HepG2 (cell line): ENCODE results near the gene THSD8. TPM values are rescaled to one million over a fixed set of nuclear protein-coding genes. Genes with fewer than 3 reads are reported as not detected.

Experiments
- BCL6 ChIP-seq: IDR thresholded peaks from 2 replicates; pipeline ENCODE4 v1.6.1; 2016; ENCODE audit warnings: missing genetic modification reagents, missing compliant biosample characterization
- CEBPG ChIP-seq: IDR thresholded peaks from 2 replicates; pipeline ENCODE4 v1.6.1; 2016
- EP300 ChIP-seq, 3 experiments: sonication (generic) in 1 of 3; formaldehyde crosslinking in 1 of 3; IDR thresholded peaks; 2 replicates each; pipeline versions ENCODE4 v1.5.1 to v1.6.1; 2011 to 2020; ENCODE audit warnings: low read depth in 2 of 3, low read length in 2 of 3, borderline replicate concordance in 1 of 3, improper control_type of control experiment in 1 of 3, mild to moderate bottlenecking in 1 of 3, missing genetic modification reagents in 1 of 3, moderate library complexity in 1 of 3
- GABPB1 ChIP-seq: IDR thresholded peaks from 2 replicates; pipeline ENCODE4 v1.6.1; 2016; ENCODE audit warnings: mild to moderate bottlenecking, missing genetic modification reagents, moderate library complexity, missing compliant biosample characterization
- HNF4G ChIP-seq, 2 experiments: sonication (generic) in 1 of 2; formaldehyde crosslinking in 1 of 2; IDR thresholded peaks; 2 replicates each; pipeline versions ENCODE4 v1.4.0 to v1.6.1; 2011 to 2020; ENCODE audit warnings: borderline replicate concordance in 2 of 2, low read depth in 2 of 2, mild to moderate bottlenecking in 2 of 2, low read length in 1 of 2, missing genetic modification reagents in 1 of 2, moderate library complexity in 1 of 2
- KDM6A ChIP-seq: IDR thresholded peaks from 2 replicates; pipeline ENCODE4 v1.6.1; 2016; ENCODE audit warnings: low read depth
- KLF11 ChIP-seq: IDR thresholded peaks from 2 replicates; pipeline ENCODE4 v1.6.1; 2016; ENCODE audit warnings: missing compliant biosample characterization
- MEIS1 ChIP-seq: sonication (generic); formaldehyde crosslinking; IDR thresholded peaks from 2 replicates; pipeline ENCODE4 v1.9.0; 2021; ENCODE audit warnings: mild to moderate bottlenecking, missing genetic modification reagents, moderate library complexity, borderline replicate concordance
- NCOA2 ChIP-seq: sonication (generic); formaldehyde crosslinking; IDR thresholded peaks from 2 replicates; pipeline ENCODE4 v1.8.0; 2022; ENCODE audit warnings: inconsistent platforms
- ZFP41 ChIP-seq: sonication (generic); formaldehyde crosslinking; IDR thresholded peaks from 2 replicates; pipeline ENCODE4 v1.4.0; 2020; ENCODE audit warnings: mild to moderate bottlenecking, missing genetic modification reagents, borderline replicate concordance
- ZKSCAN5 ChIP-seq: sonication (generic); formaldehyde crosslinking; IDR thresholded peaks from 2 replicates; pipeline ENCODE4 v1.5.1; 2020; ENCODE audit warnings: mild to moderate bottlenecking, missing genetic modification reagents
- ZNF256 ChIP-seq: sonication (generic); formaldehyde crosslinking; conservative IDR thresholded peaks from 2 replicates; pipeline ENCODE4 v1.4.0; 2020; ENCODE audit warnings: missing genetic modification reagents
- ZNF326 ChIP-seq: sonication (generic); formaldehyde crosslinking; IDR thresholded peaks from 2 replicates; pipeline ENCODE4 v1.4.0; 2020; ENCODE audit warnings: missing genetic modification reagents, borderline replicate concordance
- ZNF430 ChIP-seq: sonication (generic); formaldehyde crosslinking; IDR thresholded peaks from 2 replicates; pipeline ENCODE4 v1.9.0; 2021; ENCODE audit warnings: mild to moderate bottlenecking, missing genetic modification reagents
- ZNF703 ChIP-seq: sonication (generic); formaldehyde crosslinking; IDR thresholded peaks from 2 replicates; pipeline ENCODE4 v1.5.1; 2020; ENCODE audit warnings: missing genetic modification reagents, mild to moderate bottlenecking, moderate library complexity, borderline replicate concordance
- polyA plus RNA-seq, 8 experiments: library from polyadenylated mRNA; depleted of rRNA in 3 of 8; stranded (reverse) in 7 of 8; unstranded in 1 of 8; fragments of >200 nt; fragmentation: Illumina TruSeq in 4 of 8; extraction: Trizol in 4 of 8; gene quantifications; 2 replicates each; pipeline versions ENCODE4 v1.2.1 to v1.2.3, GENCODE V29; 2011 to 2016; ENCODE audit warnings: low read depth in 4 of 8, missing spikeins in 1 of 8, mixed read lengths in 1 of 8; ENCODE audit not compliant: insufficient read depth in 1 of 8
- total RNA-seq, 5 experiments: library from RNA; depleted of rRNA; stranded (reverse); fragments of >200 nt; fragmentation: Illumina TruSeq; extraction: Trizol; gene quantifications; 2 replicates each; pipeline ENCODE4 v1.2.3, GENCODE V29; 2016; ENCODE audit warnings: low read depth in 1 of 5
- TF ChIP-seq, protein P1 (sequence below): sonication (generic); formaldehyde crosslinking; IDR thresholded peaks from 2 replicates; pipeline ENCODE4 v1.4.0; 2020; ENCODE audit warnings: mild to moderate bottlenecking, missing genetic modification reagents
- TF ChIP-seq, protein P2 (sequence below): sonication (generic); formaldehyde crosslinking; IDR thresholded peaks from 2 replicates; pipeline ENCODE4 v1.5.0; 2020; ENCODE audit warnings: mild to moderate bottlenecking, missing genetic modification reagents
- TF ChIP-seq, protein P3 (sequence below): IDR thresholded peaks from 2 replicates; pipeline ENCODE4 v1.6.1; 2016; ENCODE audit warnings: missing genetic modification reagents, missing compliant biosample characterization
- TF ChIP-seq, protein P4 (sequence below): IDR thresholded peaks from 2 replicates; pipeline ENCODE4 v1.6.1; 2016; ENCODE audit warnings: low read depth, control low read depth
- TF ChIP-seq, protein P5 (sequence below): IDR thresholded peaks from 2 replicates; pipeline ENCODE4 v1.6.1; 2012; ENCODE audit warnings: inconsistent platforms

Gene THSD8
- total and polyA plus RNA-seq, 2 of the 13 experiments (the other 11 are each of a cell fraction or from before 2014, with no cell fraction given), result 4.8 to 14.9 TPM

DNA sequence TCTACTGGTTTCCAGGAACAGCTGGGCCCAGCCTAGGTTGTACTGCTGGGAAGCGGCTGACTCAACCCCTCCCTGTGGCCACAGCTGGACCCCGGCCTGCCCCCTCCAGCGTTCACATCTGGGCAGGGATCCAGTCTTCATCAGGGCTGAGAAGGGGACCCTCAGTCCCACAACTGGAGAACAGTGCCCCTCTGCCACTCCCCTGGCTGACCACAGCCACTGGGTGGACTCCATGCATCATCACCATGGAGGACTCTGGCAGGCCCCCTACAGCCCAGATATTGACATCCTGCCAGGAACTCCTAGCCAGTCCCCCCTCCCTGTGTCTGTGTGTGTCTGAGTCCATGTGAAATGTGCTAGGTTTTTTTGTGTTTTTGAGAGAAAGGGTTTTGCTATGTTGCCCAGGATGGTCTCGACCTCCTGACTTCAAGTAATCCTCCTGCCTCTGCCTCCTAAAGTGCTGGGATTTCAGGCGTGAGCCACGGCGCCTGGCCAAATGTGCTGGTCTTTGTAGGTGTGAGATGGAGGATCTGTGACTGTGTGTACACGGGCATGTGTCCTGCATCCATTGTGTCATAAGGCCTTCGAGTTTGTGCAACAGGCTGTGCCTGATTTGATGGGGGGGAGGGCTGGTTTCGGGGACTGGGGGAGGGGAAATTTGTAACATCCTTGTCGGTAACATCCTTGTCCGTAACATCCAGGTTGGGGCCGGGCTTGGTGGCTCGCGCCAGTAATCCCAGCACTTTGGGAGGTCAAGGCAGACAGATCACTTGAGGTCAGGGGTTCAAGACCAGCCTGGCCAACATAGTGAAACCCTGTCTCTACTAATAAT lies 22.5 kb upstream of the THSD8 start (continued):
- TF ChIP-seq, protein P1, sequence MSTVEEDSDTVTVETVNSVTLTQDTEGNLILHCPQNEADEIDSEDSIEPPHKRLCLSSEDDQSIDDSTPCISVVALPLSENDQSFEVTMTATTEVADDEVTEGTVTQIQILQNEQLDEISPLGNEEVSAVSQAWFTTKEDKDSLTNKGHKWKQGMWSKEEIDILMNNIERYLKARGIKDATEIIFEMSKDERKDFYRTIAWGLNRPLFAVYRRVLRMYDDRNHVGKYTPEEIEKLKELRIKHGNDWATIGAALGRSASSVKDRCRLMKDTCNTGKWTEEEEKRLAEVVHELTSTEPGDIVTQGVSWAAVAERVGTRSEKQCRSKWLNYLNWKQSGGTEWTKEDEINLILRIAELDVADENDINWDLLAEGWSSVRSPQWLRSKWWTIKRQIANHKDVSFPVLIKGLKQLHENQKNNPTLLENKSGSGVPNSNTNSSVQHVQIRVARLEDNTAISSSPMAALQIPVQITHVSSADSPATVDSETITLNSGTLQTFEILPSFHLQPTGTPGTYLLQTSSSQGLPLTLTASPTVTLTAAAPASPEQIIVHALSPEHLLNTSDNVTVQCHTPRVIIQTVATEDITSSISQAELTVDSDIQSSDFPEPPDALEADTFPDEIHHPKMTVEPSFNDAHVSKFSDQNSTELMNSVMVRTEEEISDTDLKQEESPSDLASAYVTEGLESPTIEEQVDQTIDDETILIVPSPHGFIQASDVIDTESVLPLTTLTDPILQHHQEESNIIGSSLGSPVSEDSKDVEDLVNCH (CRISPR knock-in tag), result no peak
- TF ChIP-seq ZFP41 (CRISPR knock-in tag) (0 out of 2 replicates have a peak, but pooled peaks have one; percentile 23), ZNF326 (CRISPR knock-in tag) (no peak), KLF11 (CRISPR knock-in tag) (no peak), MEIS1 (CRISPR knock-in tag) (no peak), CEBPG (CRISPR knock-in tag) (0 out of 2 replicates have a peak, but pooled peaks have one; percentile 6), EP300 (IDR thresholded peaks at IDR 0.05; ENCODE audit: low read depth in 2 of 2, low read length in 2 of 2) (no peak), EP300 (CRISPR knock-in tag; IDR thresholded peaks at IDR 0.05; ENCODE audit: borderline replicate concordance) (0 out of 2 replicates have a peak, but pooled peaks have one; percentile 22), NCOA2 (peak; percentile 15; the same call in 1 of the 2 replicates), ZNF256 (no peak), ZNF703 (CRISPR knock-in tag) (no peak), BCL6 (CRISPR knock-in tag) (peak; percentile 32; the same call in 1 of the 2 replicates), ZNF430 (CRISPR knock-in tag) (peak; percentile 64; the same call in 1 of the 2 replicates), HNF4G (IDR thresholded peaks at IDR 0.05; ENCODE audit: borderline replicate concordance, low read depth, low read length) (no peak), HNF4G (CRISPR knock-in tag; IDR thresholded peaks at IDR 0.05; ENCODE audit: borderline replicate concordance, low read depth) (0 out of 2 replicates have a peak, but pooled peaks have one; percentile 25), ZKSCAN5 (no peak), KDM6A (no peak), GABPB1 (CRISPR knock-in tag) (0 out of 2 replicates have a peak, but pooled peaks have one; percentile 29)
- TF ChIP-seq, protein P2, sequence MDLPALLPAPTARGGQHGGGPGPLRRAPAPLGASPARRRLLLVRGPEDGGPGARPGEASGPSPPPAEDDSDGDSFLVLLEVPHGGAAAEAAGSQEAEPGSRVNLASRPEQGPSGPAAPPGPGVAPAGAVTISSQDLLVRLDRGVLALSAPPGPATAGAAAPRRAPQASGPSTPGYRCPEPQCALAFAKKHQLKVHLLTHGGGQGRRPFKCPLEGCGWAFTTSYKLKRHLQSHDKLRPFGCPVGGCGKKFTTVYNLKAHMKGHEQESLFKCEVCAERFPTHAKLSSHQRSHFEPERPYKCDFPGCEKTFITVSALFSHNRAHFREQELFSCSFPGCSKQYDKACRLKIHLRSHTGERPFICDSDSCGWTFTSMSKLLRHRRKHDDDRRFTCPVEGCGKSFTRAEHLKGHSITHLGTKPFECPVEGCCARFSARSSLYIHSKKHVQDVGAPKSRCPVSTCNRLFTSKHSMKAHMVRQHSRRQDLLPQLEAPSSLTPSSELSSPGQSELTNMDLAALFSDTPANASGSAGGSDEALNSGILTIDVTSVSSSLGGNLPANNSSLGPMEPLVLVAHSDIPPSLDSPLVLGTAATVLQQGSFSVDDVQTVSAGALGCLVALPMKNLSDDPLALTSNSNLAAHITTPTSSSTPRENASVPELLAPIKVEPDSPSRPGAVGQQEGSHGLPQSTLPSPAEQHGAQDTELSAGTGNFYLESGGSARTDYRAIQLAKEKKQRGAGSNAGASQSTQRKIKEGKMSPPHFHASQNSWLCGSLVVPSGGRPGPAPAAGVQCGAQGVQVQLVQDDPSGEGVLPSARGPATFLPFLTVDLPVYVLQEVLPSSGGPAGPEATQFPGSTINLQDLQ (CRISPR knock-in tag), result 0 out of 2 replicates have a peak, but pooled peaks have one; percentile 23
- TF ChIP-seq, protein P3, sequence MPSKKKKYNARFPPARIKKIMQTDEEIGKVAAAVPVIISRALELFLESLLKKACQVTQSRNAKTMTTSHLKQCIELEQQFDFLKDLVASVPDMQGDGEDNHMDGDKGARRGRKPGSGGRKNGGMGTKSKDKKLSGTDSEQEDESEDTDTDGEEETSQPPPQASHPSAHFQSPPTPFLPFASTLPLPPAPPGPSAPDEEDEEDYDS, result peak; percentile 41; the same call in 1 of the 2 replicates
- TF ChIP-seq, protein P4, sequence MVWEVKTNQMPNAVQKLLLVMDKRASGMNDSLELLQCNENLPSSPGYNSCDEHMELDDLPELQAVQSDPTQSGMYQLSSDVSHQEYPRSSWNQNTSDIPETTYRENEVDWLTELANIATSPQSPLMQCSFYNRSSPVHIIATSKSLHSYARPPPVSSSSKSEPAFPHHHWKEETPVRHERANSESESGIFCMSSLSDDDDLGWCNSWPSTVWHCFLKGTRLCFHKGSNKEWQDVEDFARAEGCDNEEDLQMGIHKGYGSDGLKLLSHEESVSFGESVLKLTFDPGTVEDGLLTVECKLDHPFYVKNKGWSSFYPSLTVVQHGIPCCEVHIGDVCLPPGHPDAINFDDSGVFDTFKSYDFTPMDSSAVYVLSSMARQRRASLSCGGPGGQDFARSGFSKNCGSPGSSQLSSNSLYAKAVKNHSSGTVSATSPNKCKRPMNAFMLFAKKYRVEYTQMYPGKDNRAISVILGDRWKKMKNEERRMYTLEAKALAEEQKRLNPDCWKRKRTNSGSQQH (CRISPR knock-in tag), result 0 out of 2 replicates have a peak, but pooled peaks have one; percentile 29
- TF ChIP-seq, protein P5, sequence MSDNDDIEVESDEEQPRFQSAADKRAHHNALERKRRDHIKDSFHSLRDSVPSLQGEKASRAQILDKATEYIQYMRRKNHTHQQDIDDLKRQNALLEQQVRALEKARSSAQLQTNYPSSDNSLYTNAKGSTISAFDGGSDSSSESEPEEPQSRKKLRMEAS, result 0 out of 2 replicates have a peak, but pooled peaks have one; percentile 15
